ENCODE measurements around the gene AZI2. TPM values are rescaled to one million over a fixed set of nuclear protein-coding genes. Genes with fewer than 3 reads are reported as not detected.

Gene AZI2
- total and polyA plus RNA-seq, 9 of the 15 experiments (the other 6 are each of a cell fraction or from before 2014, with no cell fraction given), result 28.5 to 96.3 (median 70.2) TPM

DNA sequence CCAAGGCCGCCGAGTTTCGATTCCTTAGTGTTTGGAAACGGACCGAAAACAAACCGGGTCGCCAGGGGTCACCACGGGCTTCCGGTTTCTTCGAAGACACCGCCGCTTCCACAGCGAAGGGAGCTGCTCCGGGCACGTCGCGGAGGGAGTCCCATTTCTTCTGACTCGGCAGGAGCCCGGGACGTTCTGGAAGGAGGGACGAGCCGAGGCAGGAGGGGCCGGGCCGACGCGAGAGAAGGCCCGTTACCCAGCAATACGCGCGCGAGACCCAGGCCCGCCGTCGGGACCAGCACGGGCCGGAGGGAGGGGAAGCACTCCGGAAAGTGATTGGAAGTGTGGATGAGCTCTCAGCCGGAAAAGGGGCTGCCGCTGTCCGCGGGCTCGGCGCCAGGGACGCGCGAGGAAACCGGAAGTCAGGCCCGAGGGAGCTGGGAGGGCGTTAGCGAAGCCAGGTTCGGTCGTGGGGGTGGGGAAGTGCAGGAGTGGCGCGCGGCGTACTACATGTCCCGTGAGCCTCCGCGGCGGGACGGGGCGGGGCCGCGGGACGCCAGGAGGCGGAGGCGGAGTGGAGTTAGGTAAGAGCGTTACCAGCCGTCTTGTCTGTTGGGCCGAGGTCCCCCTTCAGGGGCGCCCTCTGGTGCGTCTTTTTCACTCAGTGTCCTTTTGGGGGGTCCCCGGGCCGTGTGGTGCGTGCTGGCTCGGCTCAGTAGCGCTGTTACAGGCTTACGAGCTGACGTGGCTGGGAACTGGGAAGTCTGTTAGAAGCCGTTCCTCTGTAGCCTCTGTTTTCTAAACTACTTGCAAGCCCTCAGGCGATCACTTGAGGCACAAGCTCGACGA lies at the start of gene AZI2, which contains the start of gene ZCWPW2 (continued):
- TF ChIP-seq RAD21 (CRISPR knock-in tag; conservative IDR thresholded peaks at IDR 0.05 in 1 of 2, IDR thresholded peaks at IDR 0.05 in 1 of 2) (no peak; a peak in 1 of 4 replicates), FOXK1 (CRISPR knock-in tag; IDR thresholded peaks at IDR 0.05; ENCODE audit: borderline replicate concordance) (peak; percentile 82; the same call in 1 of the 2 replicates), ZBTB9 (CRISPR knock-in tag; IDR thresholded peaks at IDR 0.05) (peak; percentile 66; the same call in 1 of the 2 replicates), ZNF655 (CRISPR knock-in tag; IDR thresholded peaks at IDR 0.05) (0 out of 2 replicates have a peak, but pooled peaks have one; percentile 71), NEUROD1 (IDR thresholded peaks at IDR 0.05; ENCODE audit: borderline replicate concordance, low read depth, low read length, partially characterized antibody) (peak; percentile 22), TBL1XR1 (IDR thresholded peaks at IDR 0.05; ENCODE audit: low read length in 2 of 2) (peak in 1 of 2 experiments; percentile 25; a peak in 1 of 4 replicates), DACH1 (IDR thresholded peaks at IDR 0.05; ENCODE audit: partially characterized antibody) (no peak), RBM34 (IDR thresholded peaks at IDR 0.05; ENCODE audit: borderline replicate concordance, insufficient read depth, low read length) (no peak), BCOR (IDR thresholded peaks at IDR 0.05) (no peak; the same call in 1 of the 2 replicates), PTRF (tag; IDR thresholded peaks at IDR 0.05) (no peak), PHTF2 (CRISPR knock-in tag; IDR thresholded peaks at IDR 0.05) (no peak), SREBF2 (CRISPR knock-in tag; IDR thresholded peaks at IDR 0.05) (no peak), GABPB1 (CRISPR knock-in tag; IDR thresholded peaks at IDR 0.05) (peak; percentile 97), SLC30A9 (CRISPR knock-in tag; IDR thresholded peaks at IDR 0.05) (no peak), XRCC4 (IDR thresholded peaks at IDR 0.05; ENCODE audit: extremely low read depth, insufficient read depth, insufficient read length) (no peak), ETV1 (tag; conservative IDR thresholded peaks at IDR 0.05; ENCODE audit: low read depth) (peak; percentile 90), LCOR (CRISPR knock-in tag; IDR thresholded peaks at IDR 0.05) (peak; percentile 96), RFX5 (IDR thresholded peaks at IDR 0.05; ENCODE audit: low read depth, low read length) (0 out of 2 replicates have a peak, but pooled peaks have one; percentile 30), SMARCA5 (IDR thresholded peaks at IDR 0.05) (no peak)
- TF ChIP-seq, protein P1, sequence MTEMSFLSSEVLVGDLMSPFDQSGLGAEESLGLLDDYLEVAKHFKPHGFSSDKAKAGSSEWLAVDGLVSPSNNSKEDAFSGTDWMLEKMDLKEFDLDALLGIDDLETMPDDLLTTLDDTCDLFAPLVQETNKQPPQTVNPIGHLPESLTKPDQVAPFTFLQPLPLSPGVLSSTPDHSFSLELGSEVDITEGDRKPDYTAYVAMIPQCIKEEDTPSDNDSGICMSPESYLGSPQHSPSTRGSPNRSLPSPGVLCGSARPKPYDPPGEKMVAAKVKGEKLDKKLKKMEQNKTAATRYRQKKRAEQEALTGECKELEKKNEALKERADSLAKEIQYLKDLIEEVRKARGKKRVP (CRISPR knock-in tag; IDR thresholded peaks at IDR 0.05), result peak; percentile 52; the same call in 1 of the 2 replicates
- TF ChIP-seq, protein P2, sequence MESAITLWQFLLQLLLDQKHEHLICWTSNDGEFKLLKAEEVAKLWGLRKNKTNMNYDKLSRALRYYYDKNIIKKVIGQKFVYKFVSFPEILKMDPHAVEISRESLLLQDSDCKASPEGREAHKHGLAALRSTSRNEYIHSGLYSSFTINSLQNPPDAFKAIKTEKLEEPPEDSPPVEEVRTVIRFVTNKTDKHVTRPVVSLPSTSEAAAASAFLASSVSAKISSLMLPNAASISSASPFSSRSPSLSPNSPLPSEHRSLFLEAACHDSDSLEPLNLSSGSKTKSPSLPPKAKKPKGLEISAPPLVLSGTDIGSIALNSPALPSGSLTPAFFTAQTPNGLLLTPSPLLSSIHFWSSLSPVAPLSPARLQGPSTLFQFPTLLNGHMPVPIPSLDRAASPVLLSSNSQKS (CRISPR knock-in tag; IDR thresholded peaks at IDR 0.05), result no peak

Data from K562 (cell line).